MM.1S (cell line): ENCODE results near the gene LRRK1.
"Not testable (repeated sequence)": the region's sequence is repeated elsewhere in the genome, so short reads cannot be mapped to it uniquely, and the experiment has no call there.

Experiments
- DNase-seq: peaks from one replicate; pipeline ENCODE4 v3.0.0-alpha.2; 2015
- H2AFZ ChIP-seq: fragments of 300-600 bp; sonication (generic); 2 replicates; pipeline ENCODE4 v1.6.0; 2016; ENCODE audit warnings: antibody characterized with exemption, low read length
- H3F3A ChIP-seq: fragments of 300-600 bp; sonication (generic); 2 replicates; pipeline ENCODE4 v1.6.1; 2016; ENCODE audit warnings: mild to moderate bottlenecking, antibody characterized with exemption, low read length, moderate library complexity, mixed read lengths; ENCODE audit not compliant: insufficient read depth
- H3K27ac ChIP-seq: fragments of 300-600 bp; sonication (generic); 2 replicates; pipeline ENCODE4 v1.5.1; 2016; ENCODE audit warnings: mild to moderate bottlenecking, low read length
- H3K27me3 ChIP-seq: fragments of 300-600 bp; sonication (generic); replicated peaks from 2 replicates; pipeline ENCODE4 v1.6.0; 2016; ENCODE audit warnings: low read length; ENCODE audit not compliant: insufficient read depth
- H3K36me3 ChIP-seq: fragments of 300-600 bp; sonication (generic); replicated peaks from 2 replicates; pipeline ENCODE4 v1.6.1; 2016; ENCODE audit warnings: mild to moderate bottlenecking, low read length, mixed read lengths; ENCODE audit not compliant: insufficient read depth
- H3K4me1 ChIP-seq: fragments of 300-600 bp; sonication (generic); 2 replicates; pipeline ENCODE4 v1.6.1; 2016; ENCODE audit warnings: low read length, mixed read lengths
- H3K4me2 ChIP-seq: fragments of 300-600 bp; sonication (generic); 2 replicates; pipeline ENCODE4 v1.6.0; 2016; ENCODE audit warnings: low read depth, low read length
- H3K4me3 ChIP-seq: fragments of 300-600 bp; sonication (generic); 2 replicates; pipeline ENCODE4 v1.5.1; 2016; ENCODE audit warnings: low read length, mixed read lengths
- H3K79me2 ChIP-seq: fragments of 300-600 bp; sonication (generic); 2 replicates; pipeline ENCODE4 v1.6.1; 2016; ENCODE audit warnings: mixed run types, low read length, mixed read lengths
- H3K9ac ChIP-seq: fragments of 300-600 bp; sonication (generic); 2 replicates; pipeline ENCODE4 v1.6.1; 2016; ENCODE audit warnings: low read length, mixed read lengths
- H3K9me2 ChIP-seq: fragments of 300-600 bp; sonication (generic); replicated peaks from 2 replicates; pipeline ENCODE4 v1.6.1; 2016; ENCODE audit warnings: mild to moderate bottlenecking, low read length, mixed read lengths; ENCODE audit not compliant: insufficient read depth
- H3K9me3 ChIP-seq: fragments of 300-600 bp; sonication (generic); replicated peaks from 2 replicates; pipeline ENCODE4 v1.6.1; 2016; ENCODE audit warnings: mild to moderate bottlenecking, low read length, mixed read lengths; ENCODE audit not compliant: insufficient read depth
- H4K20me1 ChIP-seq: fragments of 300-600 bp; sonication (generic); 2 replicates; pipeline ENCODE4 v1.6.1; 2016; ENCODE audit warnings: mild to moderate bottlenecking, low read length, moderate library complexity, mixed read lengths; ENCODE audit not compliant: insufficient read depth
- EZH2 ChIP-seq: fragments of 300-600 bp; sonication (generic); optimal IDR thresholded peaks from 2 replicates; pipeline ENCODE3; 2017; ENCODE audit warnings: low read depth, mild to moderate bottlenecking, antibody characterized with exemption, low read length, mixed read lengths
- EZH2phosphoT487 ChIP-seq: fragments of 300-600 bp; sonication (generic); IDR thresholded peaks from 2 replicates; pipeline ENCODE4 v1.6.1; 2018; ENCODE audit warnings: antibody characterized with exemption, low read length
- TF ChIP-seq, protein P1 (sequence below): fragments of 300-600 bp; sonication (generic); IDR thresholded peaks from 2 replicates; pipeline ENCODE4 v1.5.1; 2016; ENCODE audit warnings: antibody characterized with exemption, low read length, mixed read lengths

The LRRK1 gene

DNA sequence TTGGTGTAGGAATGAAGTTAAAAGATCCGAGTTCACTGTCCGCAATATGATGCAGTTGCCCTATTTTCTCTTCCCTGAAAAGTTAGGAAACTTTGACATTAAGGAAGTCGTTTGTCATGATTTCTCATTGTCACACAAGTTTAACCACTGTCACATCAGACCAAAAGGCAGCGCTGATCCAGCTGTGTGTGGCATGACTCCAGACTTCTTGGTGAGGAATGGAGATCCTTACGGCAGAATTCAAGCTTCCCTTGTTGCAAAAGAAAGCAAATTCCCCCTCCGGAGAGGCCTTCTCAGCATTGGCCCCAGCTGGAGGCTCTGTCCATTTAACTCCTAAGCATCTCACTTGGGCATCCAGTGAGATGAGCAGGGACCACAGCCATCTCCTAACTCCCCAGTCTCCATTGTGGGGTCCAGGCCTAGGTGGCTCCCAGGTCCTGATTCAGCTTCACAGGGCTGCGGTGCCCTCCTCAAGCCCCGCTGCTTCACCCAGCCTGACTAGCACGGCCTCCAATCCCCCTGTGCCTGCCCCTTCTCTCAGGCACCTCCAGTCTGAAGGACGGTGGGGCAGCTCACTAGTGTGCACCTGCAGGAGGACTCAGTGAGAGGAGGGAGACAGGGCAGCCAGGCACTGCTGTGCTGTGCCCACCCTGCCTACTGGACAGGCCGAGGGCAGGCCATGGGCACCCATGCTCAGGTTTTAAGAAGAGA lies 173.2 kb downstream of the LRRK1 start:
- Histone ChIP-seq H3K4me2 (no peak overlapping the region), H3K9ac (no peak overlapping the region), H3K9me2 (no peaks in the 10 kb centered on the region), H4K20me1 (no peaks in the 10 kb centered on the region), H3K27ac (no peak overlapping the region), H3K36me3 (no peaks in the 10 kb centered on the region), H3F3A (no peaks in the 10 kb centered on the region), H3K4me3 (no peak overlapping the region), H2AFZ (no peak overlapping the region), H3K4me1 (0 out of 2 replicates have a peak, but pooled peaks cover 8% of the 10 kb centered on the region), H3K79me2 (no peaks in the 10 kb centered on the region), H3K9me3 (no peaks in the 10 kb centered on the region), H3K27me3 (no peaks in the 10 kb centered on the region)
- DNase-seq, result no peak
- TF ChIP-seq EZH2 (no peak), EZH2phosphoT487 (no peak)
- TF ChIP-seq, protein P1, sequence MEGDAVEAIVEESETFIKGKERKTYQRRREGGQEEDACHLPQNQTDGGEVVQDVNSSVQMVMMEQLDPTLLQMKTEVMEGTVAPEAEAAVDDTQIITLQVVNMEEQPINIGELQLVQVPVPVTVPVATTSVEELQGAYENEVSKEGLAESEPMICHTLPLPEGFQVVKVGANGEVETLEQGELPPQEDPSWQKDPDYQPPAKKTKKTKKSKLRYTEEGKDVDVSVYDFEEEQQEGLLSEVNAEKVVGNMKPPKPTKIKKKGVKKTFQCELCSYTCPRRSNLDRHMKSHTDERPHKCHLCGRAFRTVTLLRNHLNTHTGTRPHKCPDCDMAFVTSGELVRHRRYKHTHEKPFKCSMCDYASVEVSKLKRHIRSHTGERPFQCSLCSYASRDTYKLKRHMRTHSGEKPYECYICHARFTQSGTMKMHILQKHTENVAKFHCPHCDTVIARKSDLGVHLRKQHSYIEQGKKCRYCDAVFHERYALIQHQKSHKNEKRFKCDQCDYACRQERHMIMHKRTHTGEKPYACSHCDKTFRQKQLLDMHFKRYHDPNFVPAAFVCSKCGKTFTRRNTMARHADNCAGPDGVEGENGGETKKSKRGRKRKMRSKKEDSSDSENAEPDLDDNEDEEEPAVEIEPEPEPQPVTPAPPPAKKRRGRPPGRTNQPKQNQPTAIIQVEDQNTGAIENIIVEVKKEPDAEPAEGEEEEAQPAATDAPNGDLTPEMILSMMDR, result no peak

DNA sequence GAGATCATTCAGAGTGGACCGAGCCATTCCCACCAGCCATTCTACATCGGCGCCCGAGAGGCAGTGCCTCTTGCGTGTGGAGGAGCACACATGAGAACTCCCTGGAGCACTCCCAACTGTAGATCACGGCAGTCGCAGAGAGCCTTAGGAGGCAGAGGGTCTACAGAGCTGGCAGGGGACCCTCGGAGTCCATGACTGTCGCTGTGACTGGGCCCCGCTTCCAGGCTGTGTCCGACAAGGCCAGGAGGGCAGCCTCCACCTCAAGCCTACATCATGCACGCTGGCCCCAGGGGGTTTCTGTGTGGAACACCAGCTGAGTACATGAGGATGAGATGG lies 173.7 kb downstream of the LRRK1 start:
- DNase-seq, result no peak

DNA sequence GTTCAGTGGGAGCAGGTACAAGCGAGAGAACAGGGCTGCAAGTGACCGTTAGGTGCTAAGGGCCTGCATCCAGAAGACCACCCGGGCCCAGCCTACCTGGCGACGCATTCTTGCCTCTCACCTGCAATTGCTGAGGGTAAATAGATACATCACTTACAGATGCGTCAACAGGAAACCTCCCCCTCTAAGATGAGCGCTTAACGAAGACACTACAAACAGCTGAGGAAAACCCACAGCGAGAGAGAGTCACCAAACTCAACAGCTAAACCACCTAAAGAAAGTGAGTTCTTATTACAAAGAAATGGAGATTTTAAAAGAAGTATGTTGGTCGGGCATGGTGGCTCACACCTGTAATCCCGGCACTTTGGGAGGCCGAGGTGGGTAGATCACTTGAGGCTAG lies 174.8 kb downstream of the LRRK1 start:
- Histone ChIP-seq H3K9me2 (no peaks in the 10 kb centered on the region), H3K4me1 (0 out of 2 replicates have a peak, but pooled peaks cover 8% of the 10 kb centered on the region), H3K27me3 (no peaks in the 10 kb centered on the region), H4K20me1 (no peaks in the 10 kb centered on the region), H3F3A (no peaks in the 10 kb centered on the region), H3K4me2 (no peak overlapping the region), H3K27ac (no peak overlapping the region), H3K9me3 (no peaks in the 10 kb centered on the region), H3K9ac (no peak overlapping the region), H2AFZ (no peak overlapping the region), H3K4me3 (no peak overlapping the region), H3K79me2 (no peaks in the 10 kb centered on the region), H3K36me3 (no peaks in the 10 kb centered on the region)
- DNase-seq, result no peak
- TF ChIP-seq, protein P1, result no peak
- TF ChIP-seq EZH2 (no peak), EZH2phosphoT487 (no peak)

More for the DNA sequence above, 173.7 kb downstream of the LRRK1 start:
- Histone ChIP-seq H3K79me2 (no peaks in the 10 kb centered on the region), H3K36me3 (no peaks in the 10 kb centered on the region), H3K4me2 (no peak overlapping the region), H4K20me1 (no peaks in the 10 kb centered on the region), H3K9me2 (no peaks in the 10 kb centered on the region), H3K9me3 (no peaks in the 10 kb centered on the region), H3K27ac (no peak overlapping the region), H3K27me3 (no peaks in the 10 kb centered on the region), H3K4me1 (0 out of 2 replicates have a peak, but pooled peaks cover 8% of the 10 kb centered on the region), H2AFZ (no peak overlapping the region), H3K4me3 (no peak overlapping the region), H3F3A (no peaks in the 10 kb centered on the region), H3K9ac (no peak overlapping the region)
- TF ChIP-seq EZH2 (no peak), EZH2phosphoT487 (no peak)
- TF ChIP-seq, protein P1, result no peak

DNA sequence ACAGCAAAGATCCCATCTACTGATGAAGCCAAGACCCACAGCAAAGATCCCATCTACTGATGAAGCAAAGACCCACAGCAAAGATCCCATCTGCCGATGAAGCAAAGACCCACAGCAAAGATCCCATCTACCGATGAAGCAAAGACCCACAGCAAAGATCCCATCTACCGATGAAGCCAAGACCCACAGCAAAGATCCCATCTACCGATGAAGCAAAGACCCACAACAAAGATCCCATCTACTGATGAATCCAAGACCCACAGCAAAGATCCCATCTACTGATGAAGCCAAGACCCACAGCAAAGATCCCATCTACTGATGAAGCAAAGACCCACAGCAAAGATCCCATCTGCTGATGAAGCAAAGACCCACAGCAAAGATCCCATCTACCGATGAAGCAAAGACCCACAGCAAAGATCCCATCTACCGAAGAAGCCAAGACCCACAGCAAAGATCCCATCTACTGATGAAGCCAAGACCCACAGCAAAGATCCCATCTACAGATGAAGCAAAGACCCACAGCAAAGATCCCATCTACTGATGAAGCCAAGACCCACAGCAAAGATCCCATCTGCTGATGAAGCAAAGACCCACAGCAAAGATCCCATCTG lies 176.7 kb downstream of the LRRK1 start:
- not testable (repeated sequence) for DNase-seq, H3K36me3 ChIP-seq, H3K27me3 ChIP-seq, H3K79me2 ChIP-seq, H3K4me3 ChIP-seq, H3K9me3 ChIP-seq, H4K20me1 ChIP-seq, H3K27ac ChIP-seq, H2AFZ ChIP-seq, H3K9ac ChIP-seq, H3K9me2 ChIP-seq, H3K4me1 ChIP-seq, H3K4me2 ChIP-seq, H3F3A ChIP-seq
